ENCODE data around the gene TP53TG3B.
"Not testable (repeated sequence)": the region's sequence is repeated elsewhere in the genome, so short reads cannot be mapped to it uniquely, and the experiment has no call there.

GRCh38 chr16:33338543-33338951 lies 22.1 kb upstream of the TP53TG3B start:
- not testable (repeated sequence) for TF ChIP-seq POLR2A, CTCF (IDR thresholded peaks at IDR 0.05)

Data from Peyer's patch (tissue), 4 donors.